CD8-positive, alpha-beta memory T cell (primary cell): Measurements from ENCODE around the gene OR8G5. TPM values are rescaled to one million over a fixed set of nuclear protein-coding genes. Genes with fewer than 3 reads are reported as not detected.

Experiments used
- CTCF ChIA-PET: fragments of 350-600 bp; sonication (Branson Sonifier 250); formaldehyde crosslinking; loops from one replicate; lab custom pipeline; 2021; ENCODE audit warnings: antibody characterized with exemption; lab: Charles Lee
- POLR2A ChIA-PET: fragments of 350-600 bp; sonication (Branson Sonifier 250); formaldehyde crosslinking; loops from one replicate; lab custom pipeline; 2021; ENCODE audit warnings: antibody characterized with exemption; lab: Charles Lee
- DNase-seq, 5 donors: peaks; one replicate each; pipeline versions ENCODE4 v3.0.0 to v3.0.0-alpha.2; 2020 to 2022; ENCODE audit warnings: mixed read lengths in 1 of 5
- H3K27ac ChIP-seq: one replicate; pipeline ENCODE4 v1.7.0; 2013; ENCODE audit warnings: low read depth, mild to moderate bottlenecking, low read length, moderate library complexity
- H3K27me3 ChIP-seq: 2 replicates; pipeline ENCODE4 v1.7.0; 2013; ENCODE audit warnings: low read length, mild to moderate bottlenecking; ENCODE audit not compliant: insufficient read depth, poor library complexity, severe bottlenecking
- H3K36me3 ChIP-seq: 2 replicates; pipeline ENCODE4 v1.7.0; 2013; ENCODE audit warnings: mild to moderate bottlenecking, low read length, moderate library complexity; ENCODE audit not compliant: insufficient read depth
- H3K4me1 ChIP-seq: 2 replicates; pipeline ENCODE4 v1.7.0; 2013; ENCODE audit warnings: mild to moderate bottlenecking, low read length, moderate library complexity; ENCODE audit not compliant: insufficient read depth
- H3K4me3 ChIP-seq: 2 replicates; pipeline ENCODE4 v1.7.0; 2013; ENCODE audit warnings: mild to moderate bottlenecking, low read length
- H3K9me3 ChIP-seq: 2 replicates; pipeline ENCODE4 v1.7.0; 2013; ENCODE audit warnings: mild to moderate bottlenecking, low read length
- H3K27ac Mint-ChIP-seq, 8 donors: one replicate each; pipeline ENCODE4 v1.8.0; 2020 to 2021; ENCODE audit warnings: mixed read lengths in 8 of 8, mild to moderate bottlenecking in 6 of 8, inconsistent platforms in 3 of 8, moderate library complexity in 3 of 8
- H3K27me3 Mint-ChIP-seq, 2 donors: one replicate each; pipeline ENCODE4 v1.8.0; 2020 to 2021; ENCODE audit warnings: mixed read lengths in 2 of 2, mild to moderate bottlenecking in 1 of 2, moderate library complexity in 1 of 2
- H3K36me3 Mint-ChIP-seq, 3 donors: one replicate each; pipeline ENCODE4 v1.8.0; 2020 to 2021; ENCODE audit warnings: mixed read lengths in 3 of 3, inconsistent platforms in 1 of 3, mild to moderate bottlenecking in 1 of 3
- H3K4me1 Mint-ChIP-seq, 3 donors: one replicate each; pipeline ENCODE4 v1.8.0; 2020 to 2021; ENCODE audit warnings: mixed read lengths in 3 of 3, inconsistent platforms in 1 of 3, mild to moderate bottlenecking in 1 of 3
- H3K4me3 Mint-ChIP-seq, 7 donors: one replicate each; pipeline ENCODE4 v1.8.0; 2020 to 2021; ENCODE audit warnings: mixed read lengths in 7 of 7, mild to moderate bottlenecking in 6 of 7, moderate library complexity in 4 of 7, inconsistent platforms in 2 of 7
- H3K9me3 Mint-ChIP-seq, 5 donors: one replicate each; pipeline ENCODE4 v1.8.0; 2020 to 2022; ENCODE audit warnings: mixed read lengths in 5 of 5, mild to moderate bottlenecking in 3 of 5, moderate library complexity in 2 of 5, inconsistent platforms in 1 of 5
- polyA plus RNA-seq: library from polyadenylated mRNA; unstranded; fragments of 300-500 nt; fragmentation: Illumina TruSeq; gene quantifications from one replicate; pipeline ENCODE4 v1.2.3, GENCODE V29; 2021
- total RNA-seq, 2 experiments: library from RNA; stranded (reverse); gene quantifications; one replicate each; pipeline ENCODE4 v1.2.3, GENCODE V29; 2021

Gene OR8G5
- total and polyA plus RNA-seq, 3 experiments from 2014 or later: not detected

DNA sequence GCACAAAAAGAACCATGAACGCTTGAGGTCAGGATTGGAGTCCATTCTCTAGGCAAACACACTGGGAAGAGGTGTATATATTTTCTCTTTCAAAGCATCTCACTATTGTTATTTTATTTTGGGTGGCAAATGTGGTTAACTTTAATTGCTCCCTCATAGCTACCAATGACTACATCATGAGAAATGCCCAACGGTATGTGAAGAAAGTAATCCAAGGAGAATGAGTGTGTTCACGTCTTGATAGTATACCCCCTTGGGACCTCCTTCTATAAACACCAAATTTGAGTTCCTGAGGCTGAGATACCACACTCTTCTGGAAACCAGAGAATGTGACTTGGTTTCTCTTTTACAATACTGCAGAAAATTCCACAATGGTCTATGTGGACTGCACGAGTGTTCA lies 41.7 kb downstream of the OR8G5 start:
- POLR2A ChIA-PET: no interaction called here
- CTCF ChIA-PET: no interaction called here
- Mint-ChIP-seq H3K27me3 (no peaks in the 10 kb centered on the region), H3K4me1 (no peaks in the 10 kb centered on the region), H3K27ac (no peak overlapping the region), H3K9me3 (peaks cover 0 to 5% (median 0%) of the 10 kb centered on the region in 5 donors), H3K4me3 (no peak overlapping the region), H3K36me3 (no peaks in the 10 kb centered on the region)
- no peaks in the 10 kb centered on the region for H3K9me3 ChIP-seq
- no peaks in the 10 kb centered on the region for H3K27me3 ChIP-seq
- H3K27ac ChIP-seq: no peak overlapping the region
- H3K36me3 ChIP-seq: no peaks in the 10 kb centered on the region
- DNase-seq: no peak
- no peak overlapping the region for H3K4me3 ChIP-seq
- no peaks in the 10 kb centered on the region for H3K4me1 ChIP-seq

- ChIA-PET POLR2A (no interaction called here), CTCF (no interaction called here)
- H3K4me1 Mint-ChIP-seq: no peaks in the 10 kb centered on the region
- no peaks in the 10 kb centered on the region for H3K4me1 ChIP-seq
- no peak overlapping the region for H3K4me3 Mint-ChIP-seq
- no peak overlapping the region for H3K27ac ChIP-seq
- H3K36me3 ChIP-seq: no peaks in the 10 kb centered on the region
- no peaks in the 10 kb centered on the region for H3K9me3 ChIP-seq
- H3K4me3 ChIP-seq: no peak overlapping the region
- H3K9me3 Mint-ChIP-seq: peaks cover 0 to 5% (median 0%) of the 10 kb centered on the region in 5 donors
- H3K27me3 Mint-ChIP-seq: no peaks in the 10 kb centered on the region
- no peaks in the 10 kb centered on the region for H3K27me3 ChIP-seq
- H3K27ac Mint-ChIP-seq: no peak overlapping the region
- no peak for DNase-seq
- H3K36me3 Mint-ChIP-seq: no peaks in the 10 kb centered on the region
Measured at GRCh38 chr11:124301548-124301947, 45.4 kb downstream of the OR8G5 start.

DNA sequence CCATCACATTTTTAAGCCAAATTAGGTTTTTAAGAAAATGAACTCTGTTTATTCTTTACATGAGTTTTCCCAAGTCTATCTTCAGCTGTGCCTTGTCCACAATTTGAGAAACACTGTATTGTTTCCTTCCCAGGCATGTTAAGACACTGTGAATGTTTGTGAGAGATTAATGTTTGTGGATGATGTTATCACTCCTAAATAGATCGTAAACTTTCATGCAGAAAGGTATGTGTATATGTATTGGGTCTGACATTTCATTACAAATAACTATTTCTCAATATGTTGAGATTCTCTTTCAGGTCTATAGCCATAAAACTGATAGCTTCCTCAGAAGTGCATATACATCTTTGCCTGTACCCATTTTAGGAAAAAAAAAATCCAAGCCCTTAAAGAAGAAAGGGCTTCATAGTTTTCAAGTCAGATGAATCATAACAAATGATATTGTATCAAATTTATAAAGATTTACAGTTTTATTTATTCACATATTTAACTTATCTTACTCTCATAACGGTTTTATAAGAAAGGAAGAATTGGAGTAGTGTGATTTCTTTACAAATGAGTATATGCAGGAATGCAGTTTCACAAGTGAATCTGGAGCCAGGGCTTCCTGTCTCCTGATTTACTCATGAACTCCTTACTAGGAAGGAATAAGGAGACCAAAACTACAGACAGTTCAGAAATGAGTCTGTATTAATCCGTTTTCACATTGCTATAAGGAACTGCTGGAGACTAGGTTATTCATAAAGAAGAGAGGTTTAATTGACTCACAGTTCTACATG lies 46.4 kb downstream of the OR8G5 start:
- Mint-ChIP-seq H3K27me3 (no peaks in the 10 kb centered on the region), H3K9me3 (peaks cover 0 to 5% (median 0%) of the 10 kb centered on the region in 5 donors), H3K27ac (no peak overlapping the region), H3K4me3 (no peak overlapping the region), H3K4me1 (no peaks in the 10 kb centered on the region), H3K36me3 (no peaks in the 10 kb centered on the region)
- H3K4me3 ChIP-seq: no peak overlapping the region
- H3K27ac ChIP-seq: no peak overlapping the region
- no peaks in the 10 kb centered on the region for H3K9me3 ChIP-seq
- CTCF ChIA-PET: no interaction called here
- POLR2A ChIA-PET: no interaction called here
- no peaks in the 10 kb centered on the region for H3K4me1 ChIP-seq
- no peaks in the 10 kb centered on the region for H3K27me3 ChIP-seq
- no peak for DNase-seq
- no peaks in the 10 kb centered on the region for H3K36me3 ChIP-seq

- Mint-ChIP-seq H3K4me1 (no peaks in the 10 kb centered on the region), H3K27me3 (no peaks in the 10 kb centered on the region), H3K27ac (no peak overlapping the region), H3K36me3 (no peaks in the 10 kb centered on the region), H3K4me3 (no peak overlapping the region), H3K9me3 (peaks cover 0 to 2% (median 0%) of the 10 kb centered on the region in 5 donors)
- Histone ChIP-seq H3K27me3 (no peaks in the 10 kb centered on the region), H3K4me3 (no peak overlapping the region), H3K36me3 (no peaks in the 10 kb centered on the region), H3K4me1 (no peaks in the 10 kb centered on the region), H3K27ac (no peak overlapping the region), H3K9me3 (no peaks in the 10 kb centered on the region)
- no peak for DNase-seq
- ChIA-PET CTCF (no interaction called here), POLR2A (no interaction called here)
Measured at GRCh38 chr11:124307093-124307492, 50.9 kb downstream of the OR8G5 start.

GRCh38 chr11:124310721-124311120 lies 54.5 kb downstream of the OR8G5 start:
- H3K9me3 Mint-ChIP-seq: peaks cover 0 to 2% (median 0%) of the 10 kb centered on the region in 5 donors
- POLR2A ChIA-PET: no interaction called here
- H3K36me3 ChIP-seq: no peaks in the 10 kb centered on the region
- no peaks in the 10 kb centered on the region for H3K4me1 Mint-ChIP-seq
- no peak for DNase-seq
- no peaks in the 10 kb centered on the region for H3K9me3 ChIP-seq
- no peak overlapping the region for H3K27ac ChIP-seq
- H3K4me3 ChIP-seq: no peak overlapping the region
- no peaks in the 10 kb centered on the region for H3K27me3 ChIP-seq
- H3K4me3 Mint-ChIP-seq: no peak overlapping the region
- H3K36me3 Mint-ChIP-seq: no peaks in the 10 kb centered on the region
- H3K27me3 Mint-ChIP-seq: no peaks in the 10 kb centered on the region
- no peaks in the 10 kb centered on the region for H3K4me1 ChIP-seq
- CTCF ChIA-PET: no interaction called here
- no peak overlapping the region for H3K27ac Mint-ChIP-seq

DNA sequence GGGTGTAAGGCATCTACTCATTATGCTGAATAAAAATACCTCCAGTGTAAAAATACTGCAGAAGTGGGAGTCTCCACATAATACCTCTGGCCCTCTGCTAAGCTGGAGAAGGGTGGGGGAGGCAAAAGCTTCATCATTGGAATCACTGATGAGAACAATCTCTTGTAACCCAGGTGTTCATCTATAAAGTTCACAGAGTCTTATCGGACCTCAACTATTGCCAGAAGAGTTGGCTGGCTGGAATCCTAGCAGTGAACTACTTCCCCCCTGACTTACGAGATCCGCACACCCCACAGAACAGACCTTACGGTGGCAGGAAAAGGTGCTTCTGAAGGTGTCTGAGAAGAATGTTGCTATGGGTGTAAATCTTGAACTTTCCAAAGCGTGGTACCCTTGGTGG lies 55.1 kb downstream of the OR8G5 start:
- Mint-ChIP-seq H3K27ac (no peak overlapping the region), H3K27me3 (no peaks in the 10 kb centered on the region), H3K9me3 (peaks cover 0 to 2% (median 0%) of the 10 kb centered on the region in 5 donors), H3K36me3 (no peaks in the 10 kb centered on the region), H3K4me1 (no peaks in the 10 kb centered on the region), H3K4me3 (no peak overlapping the region)
- Histone ChIP-seq H3K36me3 (no peaks in the 10 kb centered on the region), H3K27me3 (no peaks in the 10 kb centered on the region), H3K4me1 (no peaks in the 10 kb centered on the region), H3K4me3 (no peak overlapping the region), H3K27ac (no peak overlapping the region), H3K9me3 (no peaks in the 10 kb centered on the region)
- POLR2A ChIA-PET: no interaction called here
- DNase-seq: no peak
- CTCF ChIA-PET: no interaction called here

GRCh38 chr11:124311670-124312069 lies 55.5 kb downstream of the OR8G5 start:
- CTCF ChIA-PET: no interaction called here
- no peaks in the 10 kb centered on the region for H3K27me3 ChIP-seq
- H3K4me3 ChIP-seq: no peak overlapping the region
- Mint-ChIP-seq H3K27ac (no peak overlapping the region), H3K36me3 (no peaks in the 10 kb centered on the region), H3K4me3 (no peak overlapping the region), H3K27me3 (no peaks in the 10 kb centered on the region), H3K4me1 (no peaks in the 10 kb centered on the region), H3K9me3 (peaks cover 0 to 2% (median 0%) of the 10 kb centered on the region in 5 donors)
- H3K9me3 ChIP-seq: no peaks in the 10 kb centered on the region
- DNase-seq: no peak
- POLR2A ChIA-PET: no interaction called here
- H3K36me3 ChIP-seq: no peaks in the 10 kb centered on the region
- no peak overlapping the region for H3K27ac ChIP-seq
- H3K4me1 ChIP-seq: no peaks in the 10 kb centered on the region

- no peak overlapping the region for H3K27ac ChIP-seq
- no peak for DNase-seq
- Mint-ChIP-seq H3K27me3 (peaks cover 0 to under 1% of the 10 kb centered on the region in 2 donors), H3K4me3 (no peak overlapping the region), H3K4me1 (no peaks in the 10 kb centered on the region), H3K36me3 (no peaks in the 10 kb centered on the region), H3K27ac (no peak overlapping the region), H3K9me3 (peaks cover 0 to 1% (median 0%) of the 10 kb centered on the region in 5 donors)
- H3K4me3 ChIP-seq: no peak overlapping the region
- H3K9me3 ChIP-seq: no peaks in the 10 kb centered on the region
- POLR2A ChIA-PET: no interaction called here
- no peaks in the 10 kb centered on the region for H3K4me1 ChIP-seq
- CTCF ChIA-PET: no interaction called here
- no peaks in the 10 kb centered on the region for H3K27me3 ChIP-seq
- H3K36me3 ChIP-seq: no peaks in the 10 kb centered on the region
Measured at GRCh38 chr11:124313131-124313530, 57.0 kb downstream of the OR8G5 start.
